AG04449 (cell line): Measurements from ENCODE around the gene CXCL17.
A peak's percentile ranks its signal among the peaks of the same experiment; 100 is the strongest.

Experiments used
- CTCF ChIA-PET: fragments of 350-600 bp; formaldehyde crosslinking; extraction: SDS; loops from one replicate; lab custom pipeline; 2021; ENCODE audit warnings: antibody characterized with exemption; lab: Yijun Ruan, JAX
- POLR2A ChIA-PET: fragments of 400-600, 350-600 bp; formaldehyde crosslinking; extraction: SDS; loops from one replicate; lab custom pipeline; 2020; ENCODE audit warnings: antibody characterized with exemption, inconsistent platforms; lab: Yijun Ruan, JAX
- DNase-seq: peaks from one replicate; pipeline ENCODE4 v3.0.0-alpha.2; 2010; ENCODE audit warnings: low read depth, low spot score
- H3K4me3 ChIP-seq: 2 replicates; pipeline ENCODE4 v1.5.1; 2011; ENCODE audit warnings: low read depth, mild to moderate bottlenecking, control low read depth, low read length
- TF ChIP-seq, protein P1 (sequence below): IDR thresholded peaks from one replicate; pipeline ENCODE4 v1.5.1; 2011; ENCODE audit warnings: mild to moderate bottlenecking, moderate library complexity, low read length, control low read depth, inconsistent platforms; ENCODE audit not compliant: insufficient read depth; ENCODE audit errors: missing control alignments

Gene CXCL17

DNA sequence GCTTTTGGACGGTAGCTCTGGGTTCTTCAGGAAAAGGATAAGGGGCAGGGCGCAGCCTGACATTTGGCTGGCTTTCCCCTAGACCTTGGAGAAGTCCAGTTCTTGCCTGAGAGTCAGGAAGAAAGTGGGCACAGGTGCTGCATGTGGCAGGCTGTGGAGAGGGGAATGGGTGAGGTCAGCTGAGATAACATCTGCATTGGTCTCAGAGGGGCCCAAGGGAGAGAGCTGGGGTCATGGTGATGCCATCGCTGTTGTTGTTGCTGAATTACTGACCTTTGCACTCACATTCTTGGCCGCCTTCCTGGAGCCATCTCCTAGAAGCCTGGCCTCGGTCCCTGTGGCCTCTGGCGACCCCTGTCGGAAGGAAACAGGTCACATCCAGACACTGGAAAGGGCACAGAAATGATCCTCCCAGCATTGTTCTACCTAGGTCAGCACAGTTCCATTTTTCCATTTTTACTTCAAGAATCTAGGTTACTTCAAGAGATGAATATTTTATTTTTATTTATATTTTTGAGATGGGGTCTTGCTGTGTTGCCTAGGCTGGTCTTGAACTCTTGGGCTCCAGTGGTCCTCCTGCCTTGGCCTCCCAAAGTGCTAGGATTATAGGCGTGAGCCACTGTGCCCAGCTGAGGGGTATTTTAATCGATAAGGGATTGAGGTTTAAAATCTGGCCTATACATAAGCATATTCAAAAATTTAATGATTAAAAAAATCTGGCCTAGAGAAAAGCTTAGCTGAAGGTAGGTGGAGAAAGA, 9.1 kb downstream of the CXCL17 start:
- DNase-seq: no peak
- CTCF ChIA-PET: interaction anchor here (0.8 to 2.7 kb wide), 7 partner anchors 9 to 189 kb away, joined by 3 to 12 read pairs (median 4); no protein-coding TSS in a partner anchor

DNA sequence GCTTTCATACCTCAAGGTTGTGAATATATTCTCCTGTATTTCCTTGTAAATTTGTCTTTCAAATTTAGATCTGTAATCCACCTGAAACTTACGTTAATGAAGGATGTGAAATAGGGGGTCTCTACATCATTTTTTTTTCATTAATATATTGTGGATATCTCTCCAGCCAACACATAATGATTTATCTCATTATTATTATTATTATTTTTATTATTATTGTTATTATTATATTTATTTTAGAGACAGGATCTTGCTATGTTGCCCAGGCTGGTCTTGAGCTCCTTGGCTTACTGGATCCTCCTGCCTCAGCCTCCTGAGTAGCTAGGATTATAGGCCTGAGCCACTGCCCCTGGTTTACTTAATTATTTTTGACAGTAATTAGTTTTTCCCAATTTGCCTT, 11.3 kb downstream of the CXCL17 start:
- no peak overlapping the region for H3K4me3 ChIP-seq
- POLR2A ChIA-PET: no interaction called here
- CTCF ChIA-PET: interaction anchor here (0.7 to 2.5 kb wide), 3 partner anchors 9 to 23 kb away, joined by 3 to 21 read pairs (median 3); no protein-coding TSS in a partner anchor
- DNase-seq: no peak
- TF ChIP-seq, protein P1, sequence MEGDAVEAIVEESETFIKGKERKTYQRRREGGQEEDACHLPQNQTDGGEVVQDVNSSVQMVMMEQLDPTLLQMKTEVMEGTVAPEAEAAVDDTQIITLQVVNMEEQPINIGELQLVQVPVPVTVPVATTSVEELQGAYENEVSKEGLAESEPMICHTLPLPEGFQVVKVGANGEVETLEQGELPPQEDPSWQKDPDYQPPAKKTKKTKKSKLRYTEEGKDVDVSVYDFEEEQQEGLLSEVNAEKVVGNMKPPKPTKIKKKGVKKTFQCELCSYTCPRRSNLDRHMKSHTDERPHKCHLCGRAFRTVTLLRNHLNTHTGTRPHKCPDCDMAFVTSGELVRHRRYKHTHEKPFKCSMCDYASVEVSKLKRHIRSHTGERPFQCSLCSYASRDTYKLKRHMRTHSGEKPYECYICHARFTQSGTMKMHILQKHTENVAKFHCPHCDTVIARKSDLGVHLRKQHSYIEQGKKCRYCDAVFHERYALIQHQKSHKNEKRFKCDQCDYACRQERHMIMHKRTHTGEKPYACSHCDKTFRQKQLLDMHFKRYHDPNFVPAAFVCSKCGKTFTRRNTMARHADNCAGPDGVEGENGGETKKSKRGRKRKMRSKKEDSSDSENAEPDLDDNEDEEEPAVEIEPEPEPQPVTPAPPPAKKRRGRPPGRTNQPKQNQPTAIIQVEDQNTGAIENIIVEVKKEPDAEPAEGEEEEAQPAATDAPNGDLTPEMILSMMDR: no peak

More for the DNA sequence above, 9.1 kb downstream of the CXCL17 start:
- POLR2A ChIA-PET: no interaction called here
- TF ChIP-seq, protein P1: peak; percentile 53
- H3K4me3 ChIP-seq: no peak overlapping the region

DNA sequence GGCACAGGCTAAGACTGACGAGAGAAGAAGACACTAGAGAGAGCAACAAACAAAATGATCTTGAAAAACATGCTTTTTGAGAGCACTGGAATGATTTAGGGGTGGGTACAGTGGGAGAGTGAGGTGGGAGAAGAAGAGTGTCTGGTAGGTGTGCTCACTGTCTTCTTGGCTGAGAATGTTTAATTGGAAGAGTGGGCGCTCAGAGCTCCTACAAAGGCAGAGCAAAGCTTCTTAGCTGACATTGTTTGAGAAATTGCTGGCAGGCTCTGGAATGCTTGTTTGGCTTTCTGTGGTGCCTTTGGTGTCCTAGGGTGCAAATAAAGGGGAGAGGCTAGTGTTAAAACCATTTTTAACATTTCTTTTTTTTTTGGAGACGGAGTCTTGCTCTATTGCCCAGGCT, 14.1 kb downstream of the CXCL17 start:
- ChIA-PET POLR2A (no interaction called here), CTCF (interaction anchor here (0.7 to 4.0 kb wide), 4 partner anchors 8 to 13 kb away, joined by 3 to 18 read pairs (median 6); no protein-coding TSS in a partner anchor)
- TF ChIP-seq, protein P1: no peak
- H3K4me3 ChIP-seq: no peak overlapping the region
- no peak for DNase-seq

DNA sequence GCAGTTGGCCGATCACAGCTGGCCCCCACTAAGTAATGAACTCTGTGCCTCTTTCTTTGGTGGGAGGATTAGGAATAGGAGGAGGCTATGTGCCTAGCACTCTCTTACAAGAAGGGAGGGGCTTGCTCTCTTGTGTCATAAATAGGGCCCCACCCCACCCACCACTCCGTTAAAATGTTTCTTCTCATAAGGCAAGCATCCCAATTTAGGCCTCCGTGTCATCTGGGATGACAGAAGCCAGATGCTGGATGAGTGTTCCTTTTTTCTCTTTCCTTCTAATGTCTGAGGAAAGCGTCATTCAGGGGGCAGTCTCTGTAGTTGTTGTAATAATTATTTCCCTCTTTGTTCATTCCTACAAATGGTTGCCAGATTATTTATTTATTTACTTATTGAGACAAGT, 15.4 kb downstream of the CXCL17 start, which contains the start of gene LIPE:
TSS of gene LIPE (minus strand) at position 76 of the 400 bp plus-strand sequence. CDS start 239 bp downstream, outside the sequence.
- no peak for DNase-seq
- ChIA-PET POLR2A (no interaction called here), CTCF (interaction anchor here (1.5 to 4.0 kb wide), 3 partner anchors 10 to 13 kb away, joined by 6 to 18 read pairs (median 7); no protein-coding TSS in a partner anchor)
- TF ChIP-seq, protein P1: no peak
- no peak within 1 kb of the TSS for H3K4me3 ChIP-seq

DNA sequence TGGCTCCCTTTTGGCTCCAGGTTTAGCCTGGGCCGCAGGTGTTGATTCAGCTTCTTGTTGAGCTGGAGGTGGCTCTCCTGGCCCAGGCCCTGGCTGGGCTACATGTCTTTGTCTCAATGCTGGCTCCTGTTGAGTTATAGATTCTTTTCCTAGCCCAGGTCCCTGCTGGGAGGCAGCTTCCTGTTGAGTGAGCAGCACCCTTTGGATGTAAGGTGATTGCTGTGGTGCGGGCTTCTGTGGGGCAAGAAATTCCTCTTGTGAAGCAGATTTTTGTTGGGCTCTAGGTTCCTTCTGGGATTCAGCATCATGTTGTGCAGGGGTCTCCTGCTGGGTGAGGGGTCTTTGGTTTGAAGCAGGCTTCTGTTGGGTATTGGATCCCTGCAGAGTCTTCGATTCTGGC, 16.1 kb downstream of the CXCL17 start:
- TF ChIP-seq, protein P1: no peak
- DNase-seq: no peak
- POLR2A ChIA-PET: no interaction called here
- H3K4me3 ChIP-seq: no peak overlapping the region
- CTCF ChIA-PET: interaction anchor here (1.7 to 4.0 kb wide), 3 partner anchors 11 to 24 kb away, joined by 6 to 36 read pairs (median 18); no protein-coding TSS in a partner anchor

DNA sequence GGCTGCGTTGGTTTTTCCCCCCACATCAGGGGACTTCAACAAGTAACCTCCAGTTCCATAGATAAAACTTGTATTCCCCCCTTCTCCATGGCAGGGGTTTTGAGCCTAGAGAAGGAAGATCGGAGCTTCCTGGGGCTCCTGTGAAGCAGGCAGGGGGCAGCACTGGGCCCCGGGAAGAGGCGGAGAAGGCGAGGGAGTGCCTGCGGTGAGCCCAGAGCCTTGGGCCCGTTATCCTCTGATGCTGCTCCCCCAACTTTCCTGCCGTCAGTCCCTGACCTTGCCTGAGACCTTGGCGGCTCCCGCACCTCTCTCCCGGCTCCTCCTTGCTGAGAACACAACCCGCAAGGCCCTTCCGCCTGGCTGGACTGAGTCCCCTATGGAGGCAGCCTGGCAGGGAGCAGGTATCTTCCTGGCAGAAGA, 18.0 kb downstream of the CXCL17 start:
- TF ChIP-seq, protein P1: no peak
- CTCF ChIA-PET: interaction anchor here (1.1 to 4.0 kb wide), 7 partner anchors 9 to 138 kb away, joined by 3 to 36 read pairs (median 6); partner anchors contain the start of gene CEACAM1
- POLR2A ChIA-PET: no interaction called here
- DNase-seq: no peak
- no peak overlapping the region for H3K4me3 ChIP-seq
